Uterus (tissue), 4 donors: ENCODE data around the gene P2RX5. TPM values are rescaled to one million over a fixed set of nuclear protein-coding genes. Genes with fewer than 3 reads are reported as not detected.

ENCODE experiments used
- DNase-seq, 2 donors: peaks; one replicate each; pipeline ENCODE4 v3.0.0-alpha.2; 2019 to 2020
- H3K27ac ChIP-seq, 2 donors: fragments of 200-600 bp; sonication (generic); 1 replicate in 1 of 2; 2 replicates in 1 of 2; pipeline ENCODE4 v1.5.1; 2016 to 2018
- H3K27me3 ChIP-seq, 2 donors: fragments of 200-600 bp; sonication (generic); one replicate each; pipeline ENCODE4 v1.5.1; 2018 to 2019; ENCODE audit warnings: control low read depth in 1 of 2
- H3K36me3 ChIP-seq, 2 donors: fragments of 200-600 bp; sonication (generic); one replicate each; pipeline ENCODE4 v1.5.1; 2019; ENCODE audit warnings: control low read depth in 1 of 2
- H3K4me1 ChIP-seq, 2 donors: fragments of 200-600 bp; sonication (generic); one replicate each; pipeline ENCODE4 v1.5.1; 2018 to 2019; ENCODE audit warnings: control low read depth in 1 of 2
- H3K4me3 ChIP-seq, 2 donors: fragments of 200-600 bp; sonication (generic); 1 replicate in 1 of 2; 2 replicates in 1 of 2; pipeline ENCODE4 v1.5.1; 2018 to 2019; ENCODE audit warnings: mild to moderate bottlenecking in 1 of 2
- H3K9me3 ChIP-seq, 2 donors: fragments of 200-600 bp; sonication (generic); one replicate each; pipeline ENCODE4 v1.5.1; 2019; ENCODE audit warnings: control low read depth in 1 of 2
- CTCF ChIP-seq, 4 experiments: fragments of 200-600 bp in 2 of 4; fragments of 450-650 bp in 2 of 4; sonication (generic) in 2 of 4; IDR thresholded peaks; one replicate each; pipeline ENCODE4 v1.5.1; 2016 to 2019; ENCODE audit warnings: antibody characterized with exemption in 4 of 4, mild to moderate bottlenecking in 2 of 4, moderate library complexity in 1 of 4
- POLR2A ChIP-seq, 2 donors: fragments of 450-650 bp; IDR thresholded peaks; one replicate each; pipeline ENCODE4 v1.6.1; 2016; ENCODE audit warnings: antibody characterized with exemption in 2 of 2, mild to moderate bottlenecking in 1 of 2, moderate library complexity in 1 of 2
- intact Hi-C: fragments of 100-400 bp; cut with DNase I; formaldehyde crosslinking; loops from one replicate; pipeline ENCODE4 v1.15.1; 2023; ENCODE audit warnings: low total_unique reads
- total RNA-seq, 4 donors: library from RNA; depleted of rRNA in 3 of 4; stranded (reverse); fragments of >200 nt in 3 of 4; gene quantifications; one replicate each; pipeline versions ENCODE4 v1.1.0 to v1.2.4, GENCODE V29; 2014 to 2023
- donor health status: DM: yes; HTN: yes; CAD: no.

The P2RX5 gene
- total RNA-seq, 4 donors from 2014 or later = 0.51 to 8.2 (median 1.1) TPM

DNA sequence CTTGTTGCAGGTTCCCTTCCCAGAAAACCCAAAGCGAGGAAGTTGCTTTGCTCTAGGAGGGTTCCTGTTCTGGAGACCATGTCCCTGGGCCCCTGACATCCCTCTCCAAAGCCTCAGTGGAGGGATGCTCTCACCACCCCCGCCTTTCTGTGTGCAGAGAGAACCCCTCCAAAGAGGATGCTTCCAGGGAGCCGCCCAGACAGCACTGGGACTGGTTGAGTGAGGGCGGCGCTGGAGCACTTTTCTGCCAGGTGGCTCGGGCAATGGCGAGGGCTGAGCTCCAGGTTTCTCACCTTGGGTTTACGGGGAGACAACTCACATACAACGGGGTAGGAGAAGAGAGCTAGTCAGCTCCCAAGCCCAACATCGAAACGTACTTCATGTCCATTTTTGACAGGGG is 20.1 kb downstream of the P2RX5 start:
- Histone ChIP-seq H3K4me1 (no peaks in the 10 kb centered on the region), H3K4me3 (no peak overlapping the region), H3K27ac (no peak overlapping the region), H3K9me3 (no peaks in the 10 kb centered on the region), H3K27me3 (no peaks in the 10 kb centered on the region), H3K36me3 (no peaks in the 10 kb centered on the region)
- TF ChIP-seq POLR2A (IDR thresholded peaks at IDR 0.05) (no peak), CTCF (IDR thresholded peaks at IDR 0.05) (no peak)
- intact Hi-C loops = no loop called here
- no peak for DNase-seq

DNA sequence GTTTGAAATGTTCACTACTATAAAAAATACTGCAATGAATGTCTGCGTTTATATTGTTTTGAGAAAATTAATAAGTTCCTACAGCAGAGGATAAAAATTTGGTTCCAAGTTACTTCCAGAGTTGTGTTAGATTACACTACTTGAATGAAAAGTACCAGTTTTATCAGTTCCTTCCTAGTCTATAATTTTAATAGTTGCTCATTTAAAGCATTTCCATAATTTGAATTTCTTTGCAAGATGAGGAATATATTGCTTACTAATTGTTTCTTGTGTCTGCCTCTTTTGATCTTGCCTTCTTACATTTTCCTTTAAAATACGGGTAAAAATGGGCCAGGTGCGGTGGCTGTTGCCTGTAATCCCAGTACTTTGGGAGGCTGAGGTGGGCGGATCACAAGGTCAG is 23.4 kb downstream of the P2RX5 start:
- TF ChIP-seq CTCF (IDR thresholded peaks at IDR 0.05) = no peak
- intact Hi-C loops = no loop called here
- H3K4me3 ChIP-seq = no peak overlapping the region
- no peaks in the 10 kb centered on the region for H3K27me3 ChIP-seq
- H3K4me1 ChIP-seq = peaks cover 0 to 7% of the 10 kb centered on the region in 2 donors
- H3K36me3 ChIP-seq = no peaks in the 10 kb centered on the region
- H3K9me3 ChIP-seq = no peaks in the 10 kb centered on the region
- no peak for DNase-seq
- H3K27ac ChIP-seq = no peak overlapping the region

GRCh38 chr17:3669548-3669947 is 26.4 kb downstream of the P2RX5 start:
- Histone ChIP-seq H3K4me1 (peaks cover 9 to 12% of the 10 kb centered on the region in 2 donors), H3K27me3 (no peaks in the 10 kb centered on the region), H3K9me3 (no peaks in the 10 kb centered on the region), H3K27ac (peak overlapping the region in 1 of 2 donors; percentile 99), H3K36me3 (no peaks in the 10 kb centered on the region), H3K4me3 (peak overlapping the region; percentile 88 to 96)
- no peak for TF ChIP-seq POLR2A (IDR thresholded peaks at IDR 0.05)
- no peak for TF ChIP-seq CTCF (IDR thresholded peaks at IDR 0.05)
- intact Hi-C loops = no loop called here
- DNase-seq = no peak

GRCh38 chr17:3669085-3669347 is 26.9 kb downstream of the P2RX5 start:
- TF ChIP-seq POLR2A (IDR thresholded peaks at IDR 0.05) (no peak), CTCF (IDR thresholded peaks at IDR 0.05) (no peak)
- Histone ChIP-seq H3K4me3 (peak overlapping the region; percentile 88 to 96), H3K4me1 (peaks cover 9 to 12% of the 10 kb centered on the region in 2 donors), H3K36me3 (no peaks in the 10 kb centered on the region), H3K9me3 (no peaks in the 10 kb centered on the region), H3K27me3 (no peaks in the 10 kb centered on the region), H3K27ac (peak overlapping the region; percentile 97 to 99)
- no peak for DNase-seq
- intact Hi-C loops = no loop called here

- TF ChIP-seq CTCF (IDR thresholded peaks at IDR 0.05) (peak in 1 of 4 experiments; percentile 11), POLR2A (IDR thresholded peaks at IDR 0.05) (peak; percentile 83 to 95)
- no peaks in the 10 kb centered on the region for H3K36me3 ChIP-seq
- no peaks in the 10 kb centered on the region for H3K27me3 ChIP-seq
- intact Hi-C loops = no loop called here
- H3K27ac ChIP-seq = peak within 1 kb of the TSS; percentile 97 to 99
- H3K9me3 ChIP-seq = no peaks in the 10 kb centered on the region
- H3K4me3 ChIP-seq = peak within 1 kb of the TSS; percentile 88 to 96
- DNase-seq = peak; percentile 98 to 99
- H3K4me1 ChIP-seq = peaks cover 9 to 12% of the 10 kb centered on the region in 2 donors
Measured at GRCh38 chr17:3668279-3669084, 27.5 kb downstream of the P2RX5 start, which contains the start of the genes EMC6 and TAX1BP3. TSS of gene EMC6 (plus strand) at chr17:3668812. CDS start at chr17:3669147, 335 bp downstream. TSS of gene TAX1BP3 (minus strand) at chr17:3668578. CDS start at chr17:3668526, 52 bp downstream.
